ENCODE results near the gene TARBP1. TPM values are rescaled to one million over a fixed set of nuclear protein-coding genes. Genes with fewer than 3 reads are reported as not detected.

TARBP1 gene
- total RNA-seq, 4 donors from 2014 or later = 0.88 to 79.8 (median 21.2) TPM

- H3K4me1 ChIP-seq = no peaks in the 10 kb centered on the region
- no peaks in the 10 kb centered on the region for H3K36me3 ChIP-seq
These were observed 41.4 kb downstream of the TARBP1 start for GRCh38 chr1:234437423-234438171.

GRCh38 chr1:234435620-234436019 lies 43.4 kb downstream of the TARBP1 start:
- Histone ChIP-seq H3K9me3 (peaks cover 0 to 5% of the 10 kb centered on the region in 2 donors), H3K36me3 (no peaks in the 10 kb centered on the region), H3K4me1 (no peaks in the 10 kb centered on the region), H3K4me3 (no peak overlapping the region), H3K27ac (no peak overlapping the region), H3K27me3 (no peaks in the 10 kb centered on the region)
- TF ChIP-seq CTCF (IDR thresholded peaks at IDR 0.05) (no peak), POLR2A (IDR thresholded peaks at IDR 0.05) (no peak)
- DNase-seq = no peak
- intact Hi-C loops (cut with DNase I; ENCODE audit: low total_unique reads) = no loop called here

More at GRCh38 chr1:234437423-234438171, 41.4 kb downstream of the TARBP1 start:
- Histone ChIP-seq H3K27me3 (no peaks in the 10 kb centered on the region), H3K4me3 (no peak overlapping the region), H3K27ac (no peak overlapping the region), H3K9me3 (peaks cover 0 to 5% of the 10 kb centered on the region in 2 donors)
- intact Hi-C loops (cut with DNase I; ENCODE audit: low total_unique reads) = no loop called here
- TF ChIP-seq POLR2A (IDR thresholded peaks at IDR 0.05) (no peak), CTCF (IDR thresholded peaks at IDR 0.05) (no peak)
- no peak for DNase-seq

GRCh38 chr1:234434706-234435105 lies 44.3 kb downstream of the TARBP1 start:
- Histone ChIP-seq H3K4me1 (no peaks in the 10 kb centered on the region), H3K27ac (no peak overlapping the region), H3K9me3 (no peaks in the 10 kb centered on the region), H3K27me3 (no peaks in the 10 kb centered on the region), H3K36me3 (no peaks in the 10 kb centered on the region), H3K4me3 (no peak overlapping the region)
- no peak for TF ChIP-seq POLR2A (IDR thresholded peaks at IDR 0.05)
- no peak for TF ChIP-seq CTCF (IDR thresholded peaks at IDR 0.05)
- no peak for DNase-seq
- intact Hi-C loops (cut with DNase I; ENCODE audit: low total_unique reads) = no loop called here

GRCh38 chr1:234433563-234434285 lies 45.3 kb downstream of the TARBP1 start:
- no peak overlapping the region for H3K27ac ChIP-seq
- no peak overlapping the region for H3K4me3 ChIP-seq
- TF ChIP-seq CTCF (IDR thresholded peaks at IDR 0.05) (no peak), POLR2A (IDR thresholded peaks at IDR 0.05) (no peak)
- no peaks in the 10 kb centered on the region for H3K27me3 ChIP-seq
- no peaks in the 10 kb centered on the region for H3K36me3 ChIP-seq
- no peaks in the 10 kb centered on the region for H3K9me3 ChIP-seq
- intact Hi-C loops (cut with DNase I; ENCODE audit: low total_unique reads) = no loop called here
- DNase-seq = no peak
- H3K4me1 ChIP-seq = no peaks in the 10 kb centered on the region

GRCh38 chr1:234431255-234431654 lies 47.7 kb downstream of the TARBP1 start:
- Histone ChIP-seq H3K9me3 (no peaks in the 10 kb centered on the region), H3K4me3 (no peak overlapping the region), H3K27ac (no peak overlapping the region), H3K36me3 (no peaks in the 10 kb centered on the region), H3K27me3 (no peaks in the 10 kb centered on the region), H3K4me1 (no peaks in the 10 kb centered on the region)
- no peak for DNase-seq
- intact Hi-C loops (cut with DNase I; ENCODE audit: low total_unique reads) = no loop called here
- no peak for TF ChIP-seq POLR2A (IDR thresholded peaks at IDR 0.05)
- no peak for TF ChIP-seq CTCF (IDR thresholded peaks at IDR 0.05)

Measured in uterus (tissue), 4 donors.